GM12874 (cell line): ENCODE data around the gene RNASE7.
A peak's percentile ranks its signal among the peaks of the same experiment; 100 is the strongest.

ENCODE experiments used
- CTCF ChIP-seq: IDR thresholded peaks from 2 replicates; pipeline ENCODE4 v1.5.1; 2011; ENCODE audit warnings: low read depth, mild to moderate bottlenecking, control low read depth, low read length, moderate library complexity; ENCODE audit not compliant: insufficient read depth

Gene RNASE7

GRCh38 chr14:21039585-21040369 lies 2.4 kb upstream of the RNASE7 start:
- TF ChIP-seq CTCF: peak; percentile 47

GRCh38 chr14:21040370-21040925 lies 1.7 kb upstream of the RNASE7 start:
- no peak for TF ChIP-seq CTCF

- no peak for TF ChIP-seq CTCF
These were observed 756 bp downstream of the RNASE7 start for GRCh38 chr14:21042918-21043317.

- TF ChIP-seq CTCF: no peak
These were observed 1.3 kb downstream of the RNASE7 start for GRCh38 chr14:21043387-21043973.

GRCh38 chr14:21043974-21044618 lies 1.9 kb downstream of the RNASE7 start:
- TF ChIP-seq CTCF: no peak

GRCh38 chr14:21047378-21047781 lies 5.2 kb downstream of the RNASE7 start:
- no peak for TF ChIP-seq CTCF

- TF ChIP-seq CTCF: no peak
These were observed 6.5 kb downstream of the RNASE7 start for GRCh38 chr14:21048638-21049037.
